Fibroblast of skin of right quadriceps (primary cell): ENCODE data around the gene RC3H1.
"Not testable (repeated sequence)": the region's sequence is repeated elsewhere in the genome, so short reads cannot be mapped to it uniquely, and the experiment has no call there.

ENCODE experiments used
- DNase-seq: peaks from one replicate; pipeline ENCODE4 v3.0.0-alpha.2; 2013

Gene RC3H1, protein sequence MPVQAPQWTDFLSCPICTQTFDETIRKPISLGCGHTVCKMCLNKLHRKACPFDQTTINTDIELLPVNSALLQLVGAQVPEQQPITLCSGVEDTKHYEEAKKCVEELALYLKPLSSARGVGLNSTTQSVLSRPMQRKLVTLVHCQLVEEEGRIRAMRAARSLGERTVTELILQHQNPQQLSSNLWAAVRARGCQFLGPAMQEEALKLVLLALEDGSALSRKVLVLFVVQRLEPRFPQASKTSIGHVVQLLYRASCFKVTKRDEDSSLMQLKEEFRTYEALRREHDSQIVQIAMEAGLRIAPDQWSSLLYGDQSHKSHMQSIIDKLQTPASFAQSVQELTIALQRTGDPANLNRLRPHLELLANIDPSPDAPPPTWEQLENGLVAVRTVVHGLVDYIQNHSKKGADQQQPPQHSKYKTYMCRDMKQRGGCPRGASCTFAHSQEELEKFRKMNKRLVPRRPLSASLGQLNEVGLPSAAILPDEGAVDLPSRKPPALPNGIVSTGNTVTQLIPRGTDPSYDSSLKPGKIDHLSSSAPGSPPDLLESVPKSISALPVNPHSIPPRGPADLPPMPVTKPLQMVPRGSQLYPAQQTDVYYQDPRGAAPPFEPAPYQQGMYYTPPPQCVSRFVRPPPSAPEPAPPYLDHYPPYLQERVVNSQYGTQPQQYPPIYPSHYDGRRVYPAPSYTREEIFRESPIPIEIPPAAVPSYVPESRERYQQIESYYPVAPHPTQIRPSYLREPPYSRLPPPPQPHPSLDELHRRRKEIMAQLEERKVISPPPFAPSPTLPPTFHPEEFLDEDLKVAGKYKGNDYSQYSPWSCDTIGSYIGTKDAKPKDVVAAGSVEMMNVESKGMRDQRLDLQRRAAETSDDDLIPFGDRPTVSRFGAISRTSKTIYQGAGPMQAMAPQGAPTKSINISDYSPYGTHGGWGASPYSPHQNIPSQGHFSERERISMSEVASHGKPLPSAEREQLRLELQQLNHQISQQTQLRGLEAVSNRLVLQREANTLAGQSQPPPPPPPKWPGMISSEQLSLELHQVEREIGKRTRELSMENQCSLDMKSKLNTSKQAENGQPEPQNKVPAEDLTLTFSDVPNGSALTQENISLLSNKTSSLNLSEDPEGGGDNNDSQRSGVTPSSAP

DNA sequence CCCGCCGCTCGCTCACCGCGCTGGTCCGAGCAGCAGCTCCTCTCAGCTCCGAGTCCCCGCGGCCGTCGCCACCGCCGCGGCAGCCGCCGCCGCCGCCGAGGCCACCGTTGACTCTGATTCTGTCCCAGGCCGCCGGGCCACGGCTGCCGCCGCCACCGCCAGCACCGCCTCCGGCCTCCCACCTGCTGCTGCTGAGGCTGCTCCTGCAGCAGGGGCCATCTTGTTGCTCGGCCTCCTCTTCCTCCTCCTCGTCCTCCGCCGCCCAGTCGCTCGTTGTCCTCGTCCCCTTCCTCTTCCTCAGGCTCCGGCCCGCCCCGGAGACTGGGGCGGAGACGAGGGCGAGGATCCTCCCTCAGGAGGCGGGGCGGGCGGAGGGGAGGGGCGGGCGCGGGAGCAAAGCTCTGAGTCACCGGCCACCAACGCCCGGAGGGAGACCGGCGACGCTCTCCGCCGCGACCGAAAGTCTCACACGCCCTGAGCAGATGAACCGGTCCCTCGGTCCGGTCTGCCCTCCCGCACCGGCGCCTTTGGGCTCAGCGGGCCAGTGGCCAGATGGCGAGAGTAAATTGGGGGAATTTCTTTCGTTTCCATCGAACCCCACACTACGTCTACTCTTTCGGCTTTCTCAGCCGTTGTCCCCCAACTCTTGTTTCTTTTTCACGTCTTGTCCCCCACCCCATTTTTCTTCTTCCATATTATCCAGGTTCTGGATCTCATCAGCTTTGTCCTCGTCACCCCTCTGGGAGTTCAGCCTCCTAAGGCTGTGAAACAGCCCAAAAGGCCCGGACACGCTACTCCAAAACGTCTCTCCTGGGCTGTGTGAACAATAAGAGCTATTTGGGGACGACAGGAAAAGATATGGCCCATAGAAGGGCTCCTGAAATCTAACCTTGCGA lies at the start of gene RC3H1:
TSS of gene RC3H1 (minus strand) at position 278 of the 896 bp plus-strand sequence. CDS start 29,372 bp downstream, outside the sequence.
- DNase-seq, result peak; percentile 88

DNA sequence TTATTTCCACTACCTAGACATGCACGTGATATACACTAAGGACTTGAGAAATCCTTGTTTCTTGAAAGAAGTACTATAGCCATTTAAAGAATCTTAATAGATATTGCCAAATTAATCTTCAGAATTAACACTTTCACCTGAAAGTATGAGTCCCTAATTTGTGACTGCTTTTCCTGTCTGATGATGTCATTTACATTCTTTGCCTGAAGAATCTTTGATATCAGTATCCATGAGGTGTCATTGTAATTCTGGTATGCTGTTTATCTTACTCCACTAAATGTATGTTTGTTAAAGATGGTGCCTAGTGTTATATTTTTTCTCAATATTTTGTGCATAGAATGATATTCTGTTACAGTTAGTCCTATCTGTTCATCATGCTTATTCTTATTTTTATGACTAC lies 48.5 kb upstream of the RC3H1 start:
- no peak for DNase-seq

DNA sequence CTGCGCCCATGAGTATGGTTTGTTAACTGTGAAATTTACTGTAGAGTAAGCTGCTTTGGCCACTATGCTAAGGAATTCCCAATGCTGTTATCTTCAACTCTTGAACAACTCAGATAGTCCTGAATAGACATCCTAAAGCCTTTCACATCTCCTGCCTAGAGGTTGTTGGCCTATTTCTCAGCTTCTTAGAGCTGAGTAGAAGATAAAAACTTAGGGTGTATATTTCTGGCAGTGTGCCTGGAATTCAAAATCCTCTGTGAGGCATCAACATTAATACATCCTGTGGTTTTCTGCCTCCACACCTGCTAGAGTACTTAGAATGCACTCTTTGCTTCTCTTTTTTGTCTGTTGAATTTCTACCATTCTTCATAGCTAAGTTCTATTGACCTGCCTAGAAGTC lies 45.8 kb upstream of the RC3H1 start:
- no peak for DNase-seq

DNA sequence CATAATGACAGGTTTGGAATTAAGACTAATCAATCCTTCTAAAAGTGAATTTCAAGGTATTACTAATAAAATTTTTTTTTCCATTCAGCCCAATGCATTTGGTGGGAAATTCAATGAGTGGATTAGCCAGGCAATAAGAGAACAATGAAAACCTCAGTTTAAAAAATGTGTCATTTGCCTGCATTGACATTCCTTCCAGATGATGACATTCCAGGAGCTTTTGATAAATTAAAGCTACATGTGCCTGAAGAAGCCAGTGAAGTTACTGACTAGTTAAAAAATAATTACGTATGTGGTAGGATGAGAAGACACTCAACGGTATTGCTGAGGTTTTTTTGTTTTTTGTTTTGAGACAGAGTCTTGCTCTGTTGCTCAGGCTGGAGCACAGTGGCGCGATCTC lies 37.9 kb upstream of the RC3H1 start:
- peak; percentile 34 for DNase-seq

DNA sequence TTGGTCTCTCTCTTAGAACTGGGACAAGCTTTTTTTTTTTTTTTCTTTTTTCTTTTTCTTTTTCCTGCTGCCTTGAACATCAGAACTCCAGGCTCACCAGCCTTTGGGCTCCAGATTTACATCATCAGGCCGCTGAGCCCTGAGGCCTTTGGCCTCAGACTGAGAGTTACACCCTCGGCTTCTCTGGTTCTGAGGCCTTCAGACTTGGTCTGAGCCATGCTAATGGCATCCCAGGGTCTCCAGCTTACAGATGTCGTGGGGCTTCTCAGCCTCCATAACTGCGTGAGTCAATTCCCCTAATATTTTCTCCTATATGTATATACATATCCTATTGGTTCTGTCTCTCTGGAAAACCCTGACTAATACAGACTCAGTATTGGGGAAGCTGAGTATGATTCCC lies 36.5 kb upstream of the RC3H1 start:
- DNase-seq, result peak; percentile 49

DNA sequence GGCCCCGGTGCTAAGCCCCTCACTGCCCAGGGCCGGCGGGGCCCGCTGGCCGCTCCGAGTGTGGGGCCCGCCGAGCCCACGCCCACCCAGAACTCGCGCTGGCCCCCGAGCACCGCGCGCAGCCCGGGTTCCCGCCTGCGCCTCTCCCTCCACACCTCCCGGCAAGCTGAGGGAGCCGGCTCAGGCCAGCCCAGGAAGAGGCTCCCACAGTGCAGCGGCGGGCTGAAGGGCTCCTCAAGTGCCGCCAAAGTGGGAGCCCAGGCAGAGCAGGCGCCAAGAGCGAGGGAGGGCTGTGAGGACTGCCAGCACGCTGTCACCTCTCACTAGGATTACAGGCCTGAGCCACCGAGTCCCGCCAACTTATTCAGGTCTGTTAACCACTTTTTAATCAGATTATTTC lies 34.5 kb upstream of the RC3H1 start:
- DNase-seq, result not testable (repeated sequence)

DNA sequence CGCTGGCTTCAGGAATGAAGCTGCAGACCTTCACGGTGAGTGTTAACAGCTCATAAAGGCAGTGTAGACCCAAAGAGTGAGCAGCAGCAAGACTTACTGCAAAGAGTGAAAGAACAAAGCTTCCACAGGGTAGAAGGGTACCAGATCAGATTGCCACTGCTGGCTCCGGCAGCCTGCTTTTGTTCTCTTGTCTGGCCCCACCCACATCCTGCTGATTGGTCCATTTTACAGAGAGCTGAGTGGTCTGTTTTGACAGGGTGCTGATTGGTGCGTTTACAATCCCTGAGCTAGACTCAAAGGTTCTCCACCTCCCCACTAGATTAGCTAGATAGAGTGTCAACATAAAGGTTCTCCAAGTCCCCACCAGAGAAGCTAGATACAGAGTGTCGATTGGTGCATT lies 33.6 kb upstream of the RC3H1 start:
- not testable (repeated sequence) for DNase-seq

DNA sequence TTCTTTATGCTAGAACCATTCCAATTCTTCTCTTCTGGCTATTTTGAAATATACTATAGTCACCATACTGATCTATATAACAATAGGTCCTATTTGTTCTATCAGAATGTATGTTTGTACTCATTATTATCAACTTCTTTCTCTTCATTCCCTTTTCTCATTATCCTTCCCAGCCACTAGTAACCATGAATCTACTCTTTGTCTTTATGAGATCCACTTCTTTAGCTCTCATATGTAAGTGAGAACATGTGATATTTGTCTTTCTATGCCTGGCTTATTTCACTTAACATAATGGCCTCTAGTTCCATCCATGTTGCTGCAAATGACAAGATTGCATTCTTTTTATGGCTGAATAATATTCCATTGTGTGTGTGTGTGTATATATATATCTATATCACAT lies 31.7 kb upstream of the RC3H1 start:
- DNase-seq, result no peak

DNA sequence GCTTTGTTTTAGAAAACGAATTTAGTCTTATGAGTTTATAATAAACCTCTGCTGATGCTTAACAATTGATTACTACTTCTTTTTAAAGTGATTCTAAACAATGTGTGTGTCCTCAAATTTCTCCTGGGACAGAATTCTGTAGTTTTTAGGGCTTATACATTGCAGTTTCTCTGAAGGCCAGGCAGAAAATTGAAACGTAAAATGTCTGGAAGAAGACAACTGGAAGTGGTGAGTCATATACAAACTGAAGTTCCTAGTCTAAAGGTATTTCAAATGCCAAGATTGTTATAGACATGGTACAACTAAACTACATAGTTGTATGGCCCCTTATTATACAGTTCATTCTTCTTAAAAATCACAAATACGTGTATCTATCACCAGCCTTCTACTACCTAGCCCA lies 30.5 kb upstream of the RC3H1 start:
- DNase-seq, result no peak

DNA sequence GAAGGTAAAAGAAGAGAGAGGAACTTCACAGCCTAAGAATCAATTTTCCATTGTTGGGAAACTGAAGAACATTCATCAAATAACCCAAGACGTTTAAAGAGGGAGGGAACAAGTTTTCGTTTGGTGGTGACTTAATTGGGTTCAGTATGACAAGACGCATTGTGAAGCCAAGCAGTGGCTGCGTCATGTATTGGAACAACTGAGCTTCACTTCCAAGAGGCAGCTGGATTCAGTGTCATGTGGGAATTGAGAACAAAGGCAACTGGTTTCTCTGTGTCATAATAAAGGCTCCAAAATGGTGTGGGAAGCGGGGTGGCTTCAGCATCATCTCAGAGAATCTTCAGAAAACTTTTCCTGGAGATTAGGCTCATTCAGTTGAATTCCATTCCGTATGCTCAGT lies 29.8 kb upstream of the RC3H1 start:
- DNase-seq, result no peak

DNA sequence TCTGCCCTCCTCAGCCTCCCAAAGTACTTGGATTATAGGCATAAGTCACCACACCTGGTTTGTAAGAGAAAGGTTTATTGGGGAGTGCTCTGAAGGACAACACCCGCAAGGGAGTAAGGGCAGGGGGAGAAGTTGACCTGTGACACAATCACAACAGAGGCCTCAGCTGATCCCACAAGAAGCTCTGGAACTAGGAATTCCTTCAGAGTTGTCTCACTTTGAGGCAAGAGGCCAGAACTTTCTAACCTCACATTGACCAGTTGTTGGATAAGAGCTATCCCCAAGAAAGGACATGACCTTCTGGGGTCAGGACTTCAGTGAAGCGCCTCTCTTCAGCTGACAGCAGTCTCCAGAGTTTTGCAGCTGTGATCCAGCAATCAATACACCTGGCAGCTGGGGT lies 27.4 kb upstream of the RC3H1 start:
- no peak for DNase-seq

DNA sequence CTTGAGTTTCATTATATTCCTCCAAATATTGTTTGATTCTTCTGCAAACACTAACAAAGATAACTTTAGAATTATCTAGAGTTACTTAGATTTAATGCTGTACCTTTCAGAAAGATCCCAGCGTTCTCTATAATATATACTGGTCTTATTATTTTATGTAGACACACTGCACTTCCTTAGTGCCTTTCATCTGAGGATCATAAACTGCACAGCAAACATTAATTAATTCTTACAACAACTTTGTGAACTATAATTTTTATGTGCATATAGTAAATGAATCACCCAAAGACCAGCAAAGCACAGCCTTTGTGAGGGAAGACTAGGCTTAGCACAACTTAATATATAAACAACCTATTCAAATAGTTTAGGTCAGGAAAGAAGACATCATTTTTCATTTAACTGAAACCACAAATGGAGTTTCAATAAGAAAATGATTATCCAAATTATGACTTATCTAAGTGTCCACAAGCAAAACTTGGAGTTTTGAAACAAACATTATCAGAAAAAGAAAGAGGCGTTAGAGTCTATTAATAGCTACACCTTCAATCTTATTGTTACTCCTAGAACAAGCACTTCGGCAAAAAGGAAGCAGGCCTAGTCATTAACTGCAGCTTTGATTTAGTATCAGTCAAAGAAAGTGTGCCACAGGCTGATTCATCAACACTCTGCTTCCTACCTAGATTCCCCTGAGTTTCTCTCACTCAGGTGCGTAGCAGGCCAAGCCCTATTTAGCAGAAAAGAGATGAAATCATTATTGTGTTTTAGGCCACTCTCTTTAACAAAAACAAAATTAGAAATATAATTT lies 22.5 kb upstream of the RC3H1 start:
- no peak for DNase-seq

DNA sequence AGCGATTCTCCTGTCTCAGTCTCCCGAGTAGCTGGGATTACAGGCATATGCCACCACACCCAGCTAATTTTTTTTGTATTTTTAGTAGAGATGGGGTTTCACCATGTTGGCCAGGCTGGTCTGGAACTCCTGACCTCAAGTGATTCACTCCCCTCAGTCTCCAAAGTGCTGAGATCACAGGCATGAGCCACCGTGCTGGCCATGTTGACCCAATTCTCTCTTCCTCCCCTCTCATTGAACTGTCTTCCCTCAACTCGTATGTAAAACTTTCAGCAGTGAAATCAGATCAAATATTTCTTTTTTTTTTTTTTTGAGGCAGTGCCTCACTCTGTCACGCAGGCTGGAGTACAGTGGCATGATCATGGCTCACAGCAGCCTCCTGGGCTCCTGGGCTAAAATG lies 20.4 kb upstream of the RC3H1 start:
- DNase-seq, result not testable (repeated sequence)

DNA sequence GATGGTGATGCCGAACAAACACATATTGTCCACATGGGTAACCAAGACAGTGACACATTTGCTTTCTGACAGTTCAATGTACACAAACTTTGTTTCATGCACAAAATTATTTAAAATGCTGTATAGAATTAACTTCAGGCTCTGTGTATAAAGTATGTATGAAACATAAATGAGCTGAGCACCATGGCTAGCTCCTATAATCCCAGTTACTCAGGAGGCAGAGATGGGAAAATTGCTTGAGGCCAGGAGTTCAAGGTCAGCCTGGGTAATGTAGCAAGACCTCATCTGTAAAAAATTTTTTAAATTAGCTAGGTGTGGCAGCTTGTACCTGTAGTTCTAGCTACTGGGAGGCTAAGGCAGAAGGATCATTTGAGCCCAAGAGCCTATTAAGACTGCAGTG lies 19.2 kb upstream of the RC3H1 start:
- DNase-seq, result no peak

DNA sequence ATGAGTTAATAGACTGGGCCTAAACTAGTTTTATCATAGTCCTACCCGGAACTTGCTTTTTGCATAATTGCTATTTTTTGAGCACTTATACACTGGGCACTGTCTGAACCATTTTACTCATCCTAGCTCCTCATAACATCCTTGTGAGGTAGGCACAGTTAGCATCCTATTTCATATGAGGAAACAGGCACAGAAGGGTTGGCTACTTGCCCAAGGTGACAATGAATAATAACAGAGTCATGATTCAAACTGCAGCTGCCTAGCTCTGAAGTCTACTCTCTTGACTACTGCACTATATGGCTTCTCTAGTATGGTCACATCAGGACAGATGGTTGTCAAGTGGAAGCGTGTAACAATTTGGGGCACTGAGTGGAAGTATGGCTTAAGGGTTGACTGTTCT lies 18.2 kb upstream of the RC3H1 start:
- DNase-seq, result peak; percentile 81

DNA sequence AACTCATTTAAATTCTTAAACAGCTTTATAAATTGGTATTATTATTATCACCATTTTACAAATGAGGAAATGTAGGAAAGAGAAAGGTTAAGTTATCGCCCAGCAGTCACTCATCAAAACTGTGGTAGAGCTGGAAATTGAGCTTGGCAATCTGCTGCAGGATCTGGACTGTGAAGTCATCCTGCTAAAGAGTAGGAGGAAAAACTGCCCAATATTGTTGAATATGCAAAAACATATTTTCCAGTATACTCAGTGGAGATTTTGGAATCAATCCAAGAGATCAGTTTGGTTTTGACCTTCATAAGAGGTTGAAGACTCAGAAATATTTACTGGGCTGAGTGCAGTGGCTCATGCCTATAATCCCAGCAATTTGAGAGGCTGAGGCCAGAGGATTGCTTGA lies 16.9 kb upstream of the RC3H1 start:
- DNase-seq, result peak; percentile 28

DNA sequence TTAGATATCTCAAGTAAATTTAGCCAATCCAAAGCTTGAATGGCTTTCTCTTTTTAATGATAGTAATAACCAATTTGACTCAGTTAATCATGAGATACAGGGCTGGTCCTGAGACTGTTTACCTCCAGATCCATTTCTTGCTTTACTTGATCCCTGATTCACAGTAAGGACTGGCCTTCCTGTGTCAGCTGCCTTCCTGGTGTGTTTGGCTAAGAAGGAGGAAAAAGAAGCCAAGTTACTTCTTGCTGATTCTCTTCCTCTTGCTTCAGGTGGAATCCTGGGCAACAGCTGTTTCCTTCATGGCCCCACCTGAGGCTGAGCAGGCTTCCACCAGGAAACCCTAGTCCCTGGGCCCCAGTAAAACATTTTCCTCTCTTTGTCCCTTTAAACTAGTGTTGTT lies 14.6 kb upstream of the RC3H1 start:
- no peak for DNase-seq

DNA sequence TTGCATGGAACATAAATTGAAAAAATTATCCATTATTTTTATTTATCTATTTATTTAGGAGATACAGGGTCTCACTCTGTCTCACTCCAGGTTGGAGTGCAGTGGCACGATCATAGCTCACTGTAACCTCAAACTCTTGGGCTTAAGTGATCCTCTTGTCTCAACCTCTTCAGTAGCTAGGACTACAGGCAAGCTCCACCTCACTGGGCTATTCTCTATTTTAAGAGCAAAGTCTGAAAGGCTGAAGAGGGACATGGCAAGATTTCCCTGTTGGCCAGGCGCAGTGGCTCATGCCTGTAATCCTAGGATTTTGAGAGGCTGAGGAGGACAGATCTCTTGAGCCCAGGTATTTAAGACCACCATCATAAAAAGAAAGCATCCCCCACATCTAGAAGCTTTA lies 14.0 kb upstream of the RC3H1 start:
- no peak for DNase-seq

DNA sequence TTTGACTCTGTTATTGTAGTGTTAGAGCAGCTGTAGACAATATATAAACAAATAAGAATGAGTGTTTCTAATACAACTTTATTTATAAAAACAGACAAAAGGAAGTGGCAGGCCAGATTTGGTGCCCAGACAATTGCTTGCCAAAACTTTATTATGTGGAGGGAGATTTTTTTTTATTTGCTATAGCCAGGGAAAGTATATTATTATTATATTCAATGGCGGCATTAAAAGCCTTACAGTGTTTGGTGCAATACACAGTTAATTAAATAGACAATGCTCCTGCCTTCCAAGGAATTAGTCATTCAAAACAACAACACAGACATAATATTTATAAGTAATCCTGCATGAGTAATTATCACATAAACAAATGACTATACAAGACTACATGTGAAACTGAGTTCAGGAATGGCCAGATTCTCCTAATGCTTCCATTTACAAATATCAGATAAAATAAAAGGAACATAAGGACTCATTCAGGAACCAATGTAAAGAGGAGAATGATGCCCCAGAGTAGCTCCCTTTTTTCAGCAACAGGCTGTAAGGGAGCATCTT lies 10.6 kb upstream of the RC3H1 start:
- no peak for DNase-seq

DNA sequence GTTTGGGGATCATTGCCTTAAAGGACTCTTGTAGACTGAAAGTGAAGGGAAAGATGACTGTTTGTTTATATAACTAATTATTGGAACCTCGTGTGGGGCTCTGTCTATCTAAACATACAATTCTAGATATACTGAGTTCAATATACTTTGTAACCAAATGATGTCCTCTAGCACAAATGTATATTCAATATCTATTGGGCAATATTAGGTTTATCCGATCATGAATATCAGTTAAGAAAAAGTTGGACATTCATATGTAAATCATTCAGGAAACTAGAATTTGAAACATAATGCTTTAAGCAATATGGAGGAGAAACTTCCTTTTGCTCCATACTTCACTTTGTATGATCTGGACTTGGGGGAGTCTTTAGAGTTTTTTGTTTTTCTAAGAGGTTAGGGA lies 8.9 kb upstream of the RC3H1 start:
- DNase-seq, result no peak

DNA sequence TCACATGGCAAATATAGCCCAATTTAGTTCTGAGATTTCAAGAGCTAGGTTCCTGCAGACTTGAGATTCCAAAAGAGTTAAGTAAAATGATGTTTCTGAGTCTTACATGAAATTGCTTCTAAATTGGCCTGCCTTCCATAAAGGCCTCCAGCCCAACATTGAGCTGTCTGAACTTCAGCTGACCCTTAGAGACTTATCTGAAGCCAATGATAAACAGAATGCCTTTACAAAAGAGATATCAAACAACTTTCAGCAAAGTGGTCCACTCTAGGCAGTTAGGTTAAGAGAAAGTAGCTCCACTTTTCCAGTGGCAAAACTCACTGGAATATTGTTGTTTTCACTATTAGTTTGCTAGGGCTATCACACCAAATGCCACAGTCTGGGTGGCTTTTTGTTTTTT lies 6.3 kb upstream of the RC3H1 start:
- DNase-seq, result no peak
